ENCODE results near the gene EMP2. TPM values are rescaled to one million over a fixed set of nuclear protein-coding genes. Genes with fewer than 3 reads are reported as not detected.

EMP2 gene
- total and polyA plus RNA-seq, 12 donors: 5.9 to 34.0 (median 12.9) TPM

DNA sequence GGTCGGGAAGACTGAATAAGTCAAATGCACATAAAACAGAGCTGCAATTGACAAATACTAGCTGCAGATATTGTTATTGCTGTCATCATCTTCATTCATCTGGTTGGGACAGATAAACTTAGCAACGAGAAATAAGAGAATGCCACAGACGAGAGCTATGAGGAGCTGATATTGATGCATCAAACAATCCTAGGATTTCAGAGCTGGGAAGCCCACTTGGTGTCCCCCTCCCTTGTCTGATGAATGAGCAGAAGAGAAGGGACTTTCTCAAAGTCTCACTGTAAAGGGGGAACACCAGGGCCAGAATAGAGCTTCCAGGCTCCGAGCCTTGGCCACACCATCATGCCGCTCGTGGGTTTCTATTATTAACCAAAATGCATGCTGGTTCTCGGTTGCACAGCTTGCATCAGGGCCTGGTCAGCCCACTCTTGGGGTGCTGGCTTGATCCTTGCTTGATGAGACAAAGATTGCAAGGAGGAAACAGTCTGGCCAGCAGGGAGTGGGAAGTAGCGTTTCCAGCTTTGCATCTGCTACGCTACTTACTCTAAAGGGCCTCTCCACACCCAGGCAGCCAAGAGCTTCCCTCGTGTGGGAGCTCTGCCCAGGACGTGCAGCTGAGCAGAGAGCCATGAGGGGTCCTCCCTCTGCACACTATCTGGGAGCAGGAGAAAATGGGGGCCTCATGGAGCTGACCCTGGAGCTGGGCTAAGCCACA is 28.4 kb upstream of the EMP2 start:
- H3K27ac ChIP-seq: no peak overlapping the region
- H3K27me3 ChIP-seq: no peaks in the 10 kb centered on the region
- no peak for DNase-seq
- TF ChIP-seq, protein P1, sequence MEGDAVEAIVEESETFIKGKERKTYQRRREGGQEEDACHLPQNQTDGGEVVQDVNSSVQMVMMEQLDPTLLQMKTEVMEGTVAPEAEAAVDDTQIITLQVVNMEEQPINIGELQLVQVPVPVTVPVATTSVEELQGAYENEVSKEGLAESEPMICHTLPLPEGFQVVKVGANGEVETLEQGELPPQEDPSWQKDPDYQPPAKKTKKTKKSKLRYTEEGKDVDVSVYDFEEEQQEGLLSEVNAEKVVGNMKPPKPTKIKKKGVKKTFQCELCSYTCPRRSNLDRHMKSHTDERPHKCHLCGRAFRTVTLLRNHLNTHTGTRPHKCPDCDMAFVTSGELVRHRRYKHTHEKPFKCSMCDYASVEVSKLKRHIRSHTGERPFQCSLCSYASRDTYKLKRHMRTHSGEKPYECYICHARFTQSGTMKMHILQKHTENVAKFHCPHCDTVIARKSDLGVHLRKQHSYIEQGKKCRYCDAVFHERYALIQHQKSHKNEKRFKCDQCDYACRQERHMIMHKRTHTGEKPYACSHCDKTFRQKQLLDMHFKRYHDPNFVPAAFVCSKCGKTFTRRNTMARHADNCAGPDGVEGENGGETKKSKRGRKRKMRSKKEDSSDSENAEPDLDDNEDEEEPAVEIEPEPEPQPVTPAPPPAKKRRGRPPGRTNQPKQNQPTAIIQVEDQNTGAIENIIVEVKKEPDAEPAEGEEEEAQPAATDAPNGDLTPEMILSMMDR (IDR thresholded peaks at IDR 0.05): no peak
- no peak for TF ChIP-seq POLR2A (IDR thresholded peaks at IDR 0.05)
- intact Hi-C loops (cut with DNase I): no loop called here
- no peaks in the 10 kb centered on the region for H3K4me1 ChIP-seq (replicated peaks in 1 of 2)
- no peaks in the 10 kb centered on the region for H3K36me3 ChIP-seq (replicated peaks in 1 of 2)
- H3K4me3 ChIP-seq: no peak overlapping the region
- WGBS, 4 donors: 67 to 81% (median 73%) methylated on average over 9 to 11 of the region's 11 CpGs
- no peaks in the 10 kb centered on the region for H3K9me3 ChIP-seq (replicated peaks in 1 of 3)

DNA sequence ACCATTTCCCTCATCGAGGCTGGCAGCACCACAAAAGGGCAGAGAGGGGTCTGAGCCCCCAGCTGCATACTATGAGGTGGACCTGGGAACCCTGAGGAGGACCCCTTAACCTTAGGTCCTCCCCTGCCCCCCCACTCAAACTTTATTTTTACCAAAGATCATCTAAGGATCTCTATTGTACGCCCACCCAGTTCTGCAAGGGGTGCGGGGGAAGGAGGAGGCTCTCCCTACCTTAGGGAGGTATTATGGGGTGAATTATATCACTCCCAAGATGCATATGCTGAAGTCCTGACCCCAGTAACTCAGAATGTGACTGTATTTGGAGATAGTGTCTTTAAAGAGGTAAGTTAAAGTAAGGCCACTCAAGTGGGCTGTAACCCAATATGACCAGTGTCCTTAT is 26.8 kb upstream of the EMP2 start:
- DNase-seq: no peak
- TF ChIP-seq, protein P1 (IDR thresholded peaks at IDR 0.05): no peak
- no peak for TF ChIP-seq POLR2A (IDR thresholded peaks at IDR 0.05)
- intact Hi-C loops (cut with DNase I): no loop called here
- 65 to 79% (median 73%) methylated on average over 3 of the region's 3 CpGs for WGBS, 4 donors
- H3K9me3 ChIP-seq (replicated peaks in 1 of 3): no peaks in the 10 kb centered on the region
- no peak overlapping the region for H3K27ac ChIP-seq
- no peak overlapping the region for H3K4me3 ChIP-seq
- no peaks in the 10 kb centered on the region for H3K4me1 ChIP-seq (replicated peaks in 1 of 2)
- no peaks in the 10 kb centered on the region for H3K27me3 ChIP-seq
- no peaks in the 10 kb centered on the region for H3K36me3 ChIP-seq (replicated peaks in 1 of 2)

- Histone ChIP-seq H3K9me3 (replicated peaks in 1 of 3) (no peaks in the 10 kb centered on the region), H3K4me3 (no peak overlapping the region), H3K4me1 (replicated peaks in 1 of 2) (no peaks in the 10 kb centered on the region), H3K36me3 (replicated peaks in 1 of 2) (no peaks in the 10 kb centered on the region), H3K27ac (no peak overlapping the region), H3K27me3 (no peaks in the 10 kb centered on the region)
- intact Hi-C loops (cut with DNase I): no loop called here
- DNase-seq: no peak
- 54 to 60% (median 57%) methylated on average over 6 of the region's 6 CpGs for WGBS, 4 donors
- TF ChIP-seq, protein P1 (IDR thresholded peaks at IDR 0.05): no peak
- no peak for TF ChIP-seq POLR2A (IDR thresholded peaks at IDR 0.05)
These were observed 26.2 kb upstream of the EMP2 start for GRCh38 chr16:10606607-10607006.

GRCh38 chr16:10605636-10606035 is 25.2 kb upstream of the EMP2 start:
- WGBS, 4 donors: 82 to 94% (median 87%) methylated on average over 3 of the region's 3 CpGs
- TF ChIP-seq POLR2A (IDR thresholded peaks at IDR 0.05): no peak
- TF ChIP-seq, protein P1 (IDR thresholded peaks at IDR 0.05): no peak
- Histone ChIP-seq H3K27me3 (no peaks in the 10 kb centered on the region), H3K27ac (no peak overlapping the region), H3K9me3 (replicated peaks in 1 of 3) (no peaks in the 10 kb centered on the region), H3K36me3 (replicated peaks in 1 of 2) (no peaks in the 10 kb centered on the region), H3K4me1 (replicated peaks in 1 of 2) (no peaks in the 10 kb centered on the region), H3K4me3 (no peak overlapping the region)
- no peak for DNase-seq
- intact Hi-C loops (cut with DNase I): no loop called here

Data from adrenal gland (tissue), 12 donors.